DMS114 treated with DMSO at 0.1 percent for 48 hours (cell line): ENCODE results near the gene MDH1.
"Not testable (repeated sequence)": the region's sequence is repeated elsewhere in the genome, so short reads cannot be mapped to it uniquely, and the experiment has no call there.

ENCODE experiments used
- DNase-seq: peaks from one replicate; lab custom pipeline; 2025; ENCODE audit not compliant: unreplicated experiment; lab: John Stamatoyannopoulos, UW

MDH1 gene

DNA sequence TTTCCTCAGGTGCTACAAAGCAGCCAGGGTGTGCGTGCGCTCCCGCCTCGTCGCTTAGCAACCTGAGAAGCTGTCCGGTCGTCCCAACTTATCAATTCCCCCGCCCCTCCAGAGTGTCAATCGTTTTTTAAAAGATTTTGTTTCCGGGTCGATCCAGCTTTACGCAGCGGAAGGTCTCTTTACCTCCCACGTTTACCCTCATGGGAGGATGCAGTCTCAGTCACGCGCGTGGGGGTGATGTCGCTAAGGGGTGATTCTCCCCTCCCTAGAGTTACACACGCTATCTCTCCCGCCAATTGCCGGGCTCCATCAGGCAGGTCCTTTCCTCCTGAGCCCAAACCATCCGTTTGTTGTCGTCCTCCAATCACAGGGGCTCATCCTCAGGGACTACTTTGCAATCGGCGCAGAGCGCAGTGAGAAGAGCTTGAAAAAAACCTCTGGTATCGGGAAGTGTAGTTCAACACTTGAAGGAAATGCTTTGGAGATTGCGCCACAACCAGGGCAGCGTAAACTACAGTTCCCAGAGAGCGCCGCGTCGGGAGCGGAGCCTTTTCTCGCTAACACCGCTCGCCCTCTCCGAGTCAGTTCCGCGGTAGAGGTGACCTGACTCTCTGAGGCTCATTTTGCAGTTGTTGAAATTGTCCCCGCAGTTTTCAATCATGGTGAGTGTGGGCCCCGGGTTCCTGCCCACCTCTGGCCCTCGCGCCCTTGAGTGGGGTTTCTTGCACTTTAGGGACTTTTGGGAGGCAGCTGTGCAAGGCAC, at the start of gene MDH1, which contains the start of gene WDPCP:
MDH1 (plus strand) TSS at position 579 of the 763 bp plus-strand sequence; CDS start at position 660, 81 bp downstream.
WDPCP (minus strand) TSS at position 93 of the 763 bp plus-strand sequence. CDS start 206 bp downstream, outside the sequence.
- DNase-seq: peak; percentile 98

DNA sequence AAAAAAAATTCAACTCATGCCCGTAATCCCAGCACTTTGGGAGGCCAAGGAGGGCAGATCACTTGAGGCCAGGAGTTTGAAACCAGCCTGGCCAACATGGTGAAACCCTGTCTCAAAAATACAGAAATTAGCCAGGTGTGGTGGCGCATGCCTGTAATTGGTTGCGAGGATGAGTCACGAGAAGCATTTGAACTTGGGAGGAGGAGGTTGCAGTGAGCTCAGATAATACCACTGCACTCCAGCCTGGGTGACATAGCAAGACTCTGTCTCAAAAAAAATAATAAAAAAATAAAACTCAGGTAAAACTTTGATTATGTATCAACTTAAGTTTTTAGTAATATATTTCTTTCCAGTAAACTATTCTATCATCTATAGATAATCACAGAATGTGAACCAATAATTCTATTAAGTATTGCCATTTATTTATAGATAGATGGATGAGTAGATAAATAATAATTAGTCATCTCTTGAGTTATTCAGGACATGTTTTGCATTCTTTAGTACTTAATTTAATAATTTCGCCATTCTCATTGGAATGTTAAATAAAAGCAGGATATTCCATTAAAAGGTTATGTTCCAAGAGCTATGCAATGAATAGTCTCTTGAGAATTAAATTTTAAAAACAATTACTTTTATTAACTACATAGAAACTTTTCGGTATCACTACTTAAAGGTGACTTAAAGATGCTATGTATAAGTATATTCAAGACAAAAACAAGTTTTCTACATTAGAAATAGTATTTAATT, 49.2 kb upstream of the MDH1 start:
- DNase-seq: no peak

- peak; percentile 36 for DNase-seq
These were observed 44.6 kb upstream of the MDH1 start for GRCh38 chr2:63544017-63544627.

DNA sequence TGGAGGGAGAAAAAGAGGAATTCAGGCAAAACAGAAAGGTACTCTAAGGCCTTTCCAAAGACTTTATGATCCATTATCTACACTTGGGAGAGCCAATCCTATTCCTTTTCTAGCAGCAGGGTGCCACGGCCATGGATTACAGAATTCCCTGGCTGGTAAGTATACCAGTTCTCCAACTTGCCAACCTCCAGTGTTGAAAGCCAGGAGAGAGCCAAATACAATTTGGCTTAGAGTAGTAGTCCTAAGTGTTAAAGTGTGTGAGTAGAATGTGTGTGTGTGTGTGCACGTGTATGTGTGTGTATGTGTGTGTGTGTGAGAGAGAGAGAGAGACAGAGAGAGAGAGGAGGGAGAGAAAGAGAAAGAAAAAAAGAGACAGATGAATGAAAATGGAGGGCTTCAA, 43.7 kb upstream of the MDH1 start:
- no peak for DNase-seq

GRCh38 chr2:63553049-63553448, 35.7 kb upstream of the MDH1 start:
- DNase-seq: no peak

- DNase-seq: no peak
These were observed 33.5 kb upstream of the MDH1 start for GRCh38 chr2:63555299-63555698.

DNA sequence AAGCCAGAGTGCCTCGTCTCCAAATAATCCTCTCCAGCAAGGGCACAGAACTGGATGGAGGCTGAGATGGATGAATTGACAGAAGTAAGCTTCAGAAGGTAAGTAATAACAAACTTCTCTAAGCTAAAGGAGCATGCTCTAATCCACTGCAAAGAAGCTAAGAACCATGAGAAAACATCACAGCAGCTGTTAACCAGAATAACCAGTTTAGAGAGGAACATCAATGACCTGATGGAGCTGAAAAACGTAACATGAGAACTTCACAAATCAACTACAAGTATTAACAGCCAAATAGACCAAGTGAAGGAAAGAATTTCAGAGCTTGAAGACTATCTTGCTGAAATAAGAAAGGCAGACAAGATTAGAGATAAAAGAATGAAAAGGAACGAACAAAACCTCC, 32.8 kb upstream of the MDH1 start:
- no peak for DNase-seq

GRCh38 chr2:63557819-63558218, 30.9 kb upstream of the MDH1 start:
- not testable (repeated sequence) for DNase-seq

DNA sequence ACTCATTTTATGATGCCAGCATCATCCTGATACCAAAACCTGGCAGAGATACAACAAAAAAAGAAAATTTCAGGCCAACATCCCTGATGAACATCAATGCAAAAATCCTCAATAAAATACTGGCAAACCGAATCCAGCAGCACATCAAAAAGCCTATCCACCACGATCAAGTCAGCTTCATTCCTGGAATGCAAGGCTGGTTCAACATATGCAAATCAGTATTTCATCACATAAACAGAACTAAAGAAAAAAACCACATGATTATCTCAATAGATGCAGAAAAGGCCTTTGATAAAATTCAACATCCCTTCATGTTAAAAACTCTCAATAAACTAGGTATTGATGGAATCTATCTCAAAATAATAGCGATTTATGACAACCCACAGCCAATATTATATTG, 29.8 kb upstream of the MDH1 start:
- DNase-seq: not testable (repeated sequence)

DNA sequence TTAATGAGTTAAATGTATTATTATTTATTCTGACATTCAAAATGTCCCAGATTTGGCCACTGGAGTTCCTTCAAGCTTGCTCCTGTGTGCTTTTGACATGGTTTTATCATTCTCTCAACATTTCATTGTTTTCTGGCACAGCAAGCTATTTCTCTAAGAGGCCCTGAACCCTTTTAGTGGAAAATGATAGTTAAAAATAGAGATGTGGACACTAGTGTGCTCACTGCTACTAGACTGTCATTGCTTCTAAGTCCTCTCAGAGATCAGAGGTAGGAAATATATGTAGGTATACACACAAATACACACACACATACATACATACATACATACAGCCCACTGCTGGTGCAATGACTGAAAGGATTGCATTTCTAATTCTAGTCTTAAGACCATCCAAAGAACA, 26.0 kb upstream of the MDH1 start:
- DNase-seq: no peak

DNA sequence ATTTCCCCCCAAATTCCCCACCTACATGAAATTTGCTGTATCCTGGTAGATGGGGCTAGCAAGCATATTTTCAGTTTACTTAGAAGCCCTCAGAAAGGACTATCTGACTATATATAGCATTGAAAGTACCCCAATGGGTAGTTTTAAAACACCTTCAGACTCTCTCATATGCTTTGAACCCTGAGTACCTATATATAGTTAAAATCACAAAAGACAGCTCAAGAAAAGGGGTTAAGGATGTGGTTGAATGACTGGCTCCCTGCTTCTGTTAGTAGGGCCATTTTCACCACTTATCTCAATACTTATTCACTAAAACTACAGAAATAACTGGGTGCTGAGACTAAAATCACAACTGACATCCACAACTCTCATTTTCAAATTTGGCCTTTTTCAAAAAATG, 19.0 kb upstream of the MDH1 start:
- DNase-seq: no peak

DNA sequence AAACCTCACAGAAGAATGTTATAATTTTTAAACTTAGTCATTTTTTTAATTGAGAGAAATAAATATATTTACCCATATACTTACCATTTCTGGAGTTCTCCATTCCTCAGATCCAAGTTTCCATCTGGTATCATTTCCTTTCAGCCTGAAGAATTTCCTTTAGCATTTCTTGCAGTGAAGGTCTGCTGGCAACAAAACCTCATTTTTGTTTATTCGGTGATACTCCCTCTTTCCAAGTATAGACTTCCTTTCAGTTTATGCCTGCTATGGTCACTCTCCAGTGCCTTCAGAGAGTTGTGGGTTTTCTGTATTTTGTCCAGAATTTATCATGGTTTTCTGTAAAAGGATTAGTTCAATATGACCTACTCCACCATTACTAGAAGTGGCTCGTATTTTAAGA, 17.5 kb upstream of the MDH1 start:
- no peak for DNase-seq

GRCh38 chr2:63572001-63572400, 16.8 kb upstream of the MDH1 start:
- DNase-seq: no peak

DNA sequence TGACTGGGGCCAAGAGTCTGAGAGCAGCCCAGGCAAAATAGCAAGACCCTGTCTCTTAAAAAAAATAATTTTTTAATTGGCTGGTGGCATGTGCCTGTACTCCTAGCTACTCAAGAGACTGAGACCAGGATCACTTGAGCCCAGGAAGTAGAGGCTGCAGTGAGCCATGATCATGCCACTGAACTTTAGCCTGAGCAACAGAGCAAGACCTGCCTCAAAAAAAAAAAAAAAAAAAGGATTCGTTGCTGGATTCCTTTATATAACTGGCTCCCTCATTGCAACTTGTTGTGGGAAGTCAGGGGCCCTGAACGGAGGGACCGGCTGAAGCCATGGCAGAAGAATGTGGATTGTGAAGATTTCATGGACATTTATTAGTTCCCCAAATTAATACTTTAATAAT, 15.7 kb upstream of the MDH1 start:
- not testable (repeated sequence) for DNase-seq

DNA sequence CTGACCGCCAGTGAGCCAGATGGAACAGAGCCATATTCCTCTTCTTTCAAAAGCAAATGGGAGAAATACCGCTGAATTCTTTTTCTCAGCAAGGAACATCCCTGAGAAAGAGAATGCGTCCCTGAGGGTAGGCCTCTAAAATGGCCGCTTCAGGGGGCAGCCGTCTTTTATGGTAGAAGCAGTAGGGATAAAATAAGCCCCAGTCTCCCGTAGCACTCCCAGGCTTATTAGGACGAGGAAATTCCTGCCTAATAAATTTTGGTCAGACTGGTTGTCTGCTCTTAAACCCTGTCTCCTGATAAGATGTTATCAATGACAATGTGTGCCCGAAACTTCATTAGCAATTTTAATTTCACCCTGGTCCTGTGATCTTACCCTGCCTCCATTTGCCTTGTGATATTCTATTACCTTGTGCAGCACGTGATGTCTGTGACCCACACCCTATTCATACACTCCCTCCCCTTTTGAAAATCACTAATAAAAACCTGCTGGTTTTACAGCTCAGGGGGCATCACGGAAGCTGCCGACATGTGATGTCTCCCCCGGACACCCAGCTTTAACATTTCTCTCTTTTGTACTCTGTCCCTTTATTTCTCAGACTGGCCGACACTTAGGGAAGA, 14.9 kb upstream of the MDH1 start:
- not testable (repeated sequence) for DNase-seq

DNA sequence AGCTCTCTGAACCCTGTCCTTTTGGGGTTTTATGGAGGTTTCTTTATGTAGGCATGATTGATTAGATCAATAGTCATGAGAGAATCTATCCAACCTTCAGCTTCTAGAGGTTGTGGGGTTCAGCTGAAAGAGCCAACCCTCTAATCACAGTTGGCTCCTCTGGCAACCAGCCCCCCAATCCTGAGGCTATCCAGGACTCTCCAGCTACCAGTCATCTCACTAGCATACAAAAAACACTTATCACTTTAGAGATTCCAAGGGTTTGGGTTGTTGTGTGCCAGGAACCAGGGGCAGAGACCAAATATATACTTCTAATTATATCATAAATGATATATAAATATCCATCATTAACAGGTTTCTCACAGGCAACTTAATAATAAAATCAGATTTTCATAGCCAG, 12.2 kb upstream of the MDH1 start:
- DNase-seq: no peak

GRCh38 chr2:63578767-63579166, 10.0 kb upstream of the MDH1 start:
- no peak for DNase-seq

- no peak for DNase-seq
These were observed 8.0 kb upstream of the MDH1 start for GRCh38 chr2:63580651-63581297.

- DNase-seq: no peak
These were observed 7.3 kb upstream of the MDH1 start for GRCh38 chr2:63581298-63581961.

- DNase-seq: no peak
These were observed 5.9 kb upstream of the MDH1 start for GRCh38 chr2:63582873-63583272.
